Suprapubic skin (tissue), 4 donors: ENCODE data around the gene SOX12. TPM values are rescaled to one million over a fixed set of nuclear protein-coding genes. Genes with fewer than 3 reads are reported as not detected.

Experiments
- DNase-seq, 2 donors: peaks; one replicate each; pipeline ENCODE4 v3.0.0-alpha.2; 2019; ENCODE audit warnings: low spot score in 2 of 2
- H3K27ac ChIP-seq: fragments of 200-600 bp; sonication (generic); one replicate; pipeline ENCODE4 v1.5.1; 2019
- H3K27me3 ChIP-seq: fragments of 200-600 bp; sonication (generic); one replicate; pipeline ENCODE4 v1.5.1; 2019
- H3K36me3 ChIP-seq: fragments of 200-600 bp; sonication (generic); one replicate; pipeline ENCODE4 v1.5.1; 2019
- H3K4me1 ChIP-seq: fragments of 200-600 bp; sonication (generic); one replicate; pipeline ENCODE4 v1.5.1; 2019
- H3K4me3 ChIP-seq: fragments of 200-600 bp; sonication (generic); one replicate; pipeline ENCODE4 v1.5.1; 2019; ENCODE audit warnings: mild to moderate bottlenecking
- H3K9me3 ChIP-seq: fragments of 200-600 bp; sonication (generic); one replicate; pipeline ENCODE4 v1.5.1; 2019
- CTCF ChIP-seq, 2 donors: fragments of 200-600 bp in 1 of 2; fragments of 450-650 bp in 1 of 2; sonication (generic) in 1 of 2; IDR thresholded peaks; one replicate each; pipeline ENCODE4 v1.5.1; 2016 to 2019; ENCODE audit warnings: antibody characterized with exemption in 2 of 2, mild to moderate bottlenecking in 1 of 2, moderate library complexity in 1 of 2
- EP300 ChIP-seq: sonication (generic); formaldehyde crosslinking; IDR thresholded peaks from one replicate; pipeline ENCODE4 v1.6.1; 2017; ENCODE audit warnings: antibody characterized with exemption
- POLR2A ChIP-seq, 2 donors: fragments of 450-650 bp; IDR thresholded peaks; one replicate each; pipeline ENCODE4 v1.6.1; 2017; ENCODE audit warnings: antibody characterized with exemption in 2 of 2, mild to moderate bottlenecking in 2 of 2, moderate library complexity in 2 of 2
- POLR2AphosphoS5 ChIP-seq, 3 donors: sonication (generic); formaldehyde crosslinking; IDR thresholded peaks; one replicate each; pipeline ENCODE4 v1.6.1; 2017; ENCODE audit warnings: antibody characterized with exemption in 3 of 3
- WGBS: methylation state at CpG from one replicate; pipeline ENCODE4 v1.1.5; 2018; 5-methylcytosine and 5-hydroxymethylcytosine counted together
- total RNA-seq, 4 donors: library from RNA; depleted of rRNA; stranded (reverse); fragments of >200 nt; gene quantifications; one replicate each; pipeline ENCODE4 v1.1.0, GENCODE V29; 2016

The SOX12 gene
- total RNA-seq, result 1 to 10 TPM; 5.4 to 6.5 (median 5.9) TPM

GRCh38 chr20:325045-325888, at the start of gene SOX12:
Gene SOX12, plus strand, starts transcription at chr20:325552. Its CDS starts 373 bp downstream, at chr20:325925.
- no peaks in the 10 kb centered on the region for H3K36me3 ChIP-seq
- no peaks in the 10 kb centered on the region for H3K9me3 ChIP-seq
- H3K4me3 ChIP-seq, result peak within 1 kb of the TSS; percentile 81
- H3K27me3 ChIP-seq, result no peaks in the 10 kb centered on the region
- peak within 1 kb of the TSS; percentile 93 for H3K27ac ChIP-seq
- TF ChIP-seq POLR2A (IDR thresholded peaks at IDR 0.05) (peak in 1 of 2 donors; percentile 11), CTCF (IDR thresholded peaks at IDR 0.05) (no peak)
- H3K4me1 ChIP-seq, result peaks cover 52% of the 10 kb centered on the region
- DNase-seq, result peak; percentile 98
- under 1% methylated on average over 25 of the region's 106 CpGs for WGBS

GRCh38 chr20:275791-276190, 49.6 kb upstream of the SOX12 start:
- Histone ChIP-seq H3K36me3 (peaks cover 15% of the 10 kb centered on the region), H3K27me3 (no peaks in the 10 kb centered on the region), H3K4me3 (no peak overlapping the region), H3K27ac (no peak overlapping the region), H3K9me3 (no peaks in the 10 kb centered on the region), H3K4me1 (no peaks in the 10 kb centered on the region)
- 92% methylated on average over 7 of the region's 7 CpGs for WGBS
- TF ChIP-seq EP300, result no peak
- TF ChIP-seq CTCF (IDR thresholded peaks at IDR 0.05), result no peak
- TF ChIP-seq POLR2AphosphoS5 (IDR thresholded peaks at IDR 0.05), result no peak
- TF ChIP-seq POLR2A (IDR thresholded peaks at IDR 0.05), result no peak
- no peak for DNase-seq

GRCh38 chr20:276620-277495, 48.5 kb upstream of the SOX12 start:
- DNase-seq, result peak in 1 of 2 donors; percentile 38
- no peak for TF ChIP-seq POLR2AphosphoS5 (IDR thresholded peaks at IDR 0.05)
- TF ChIP-seq EP300, result no peak
- TF ChIP-seq CTCF (IDR thresholded peaks at IDR 0.05), result no peak
- TF ChIP-seq POLR2A (IDR thresholded peaks at IDR 0.05), result no peak
- 91% methylated on average over 12 of the region's 12 CpGs for WGBS

GRCh38 chr20:277496-277781, 47.9 kb upstream of the SOX12 start:
- 80% methylated on average over 3 of the region's 3 CpGs for WGBS
- Histone ChIP-seq H3K9me3 (no peaks in the 10 kb centered on the region), H3K36me3 (peaks cover 20% of the 10 kb centered on the region), H3K4me3 (no peak overlapping the region), H3K27me3 (no peaks in the 10 kb centered on the region), H3K27ac (no peak overlapping the region), H3K4me1 (no peaks in the 10 kb centered on the region)
- no peak for TF ChIP-seq POLR2A (IDR thresholded peaks at IDR 0.05)
- DNase-seq, result no peak

More at GRCh38 chr20:276620-277495, 48.5 kb upstream of the SOX12 start:
- Histone ChIP-seq H3K36me3 (peaks cover 20% of the 10 kb centered on the region), H3K27me3 (no peaks in the 10 kb centered on the region), H3K27ac (no peak overlapping the region), H3K4me3 (no peak overlapping the region), H3K9me3 (no peaks in the 10 kb centered on the region), H3K4me1 (no peaks in the 10 kb centered on the region)

DNA sequence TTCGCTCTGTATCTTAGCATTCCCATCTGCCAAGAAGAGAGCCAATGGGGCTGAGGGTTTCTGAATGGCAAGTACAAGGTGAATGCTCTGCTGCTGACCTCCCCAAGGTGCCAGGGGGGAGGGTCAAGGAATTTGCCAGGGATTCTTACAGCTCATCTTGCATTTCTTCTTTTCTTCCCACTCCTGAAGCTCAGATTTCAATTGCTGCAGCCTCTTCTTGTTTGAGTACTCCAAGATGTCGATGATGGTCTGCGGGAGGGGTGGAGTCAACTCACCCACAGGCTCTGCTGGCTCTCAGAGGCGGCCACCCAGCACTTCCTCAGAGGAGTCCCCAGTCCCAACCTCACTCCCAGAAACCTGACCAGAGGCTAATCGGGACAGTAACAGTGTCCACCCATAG, 47.2 kb upstream of the SOX12 start:
- Histone ChIP-seq H3K9me3 (no peaks in the 10 kb centered on the region), H3K4me1 (no peaks in the 10 kb centered on the region), H3K27ac (no peak overlapping the region), H3K36me3 (peaks cover 20% of the 10 kb centered on the region), H3K4me3 (no peak overlapping the region), H3K27me3 (no peaks in the 10 kb centered on the region)
- 96% methylated on average over 5 of the region's 5 CpGs for WGBS
- peak in 1 of 2 donors; percentile 57 for DNase-seq
- no peak for TF ChIP-seq POLR2A (IDR thresholded peaks at IDR 0.05)
- TF ChIP-seq POLR2AphosphoS5 (IDR thresholded peaks at IDR 0.05), result no peak
- TF ChIP-seq EP300, result no peak
- no peak for TF ChIP-seq CTCF (IDR thresholded peaks at IDR 0.05)
